ENCODE measurements around the gene COX14. TPM values are rescaled to one million over a fixed set of nuclear protein-coding genes. Genes with fewer than 3 reads are reported as not detected.

Gene COX14
- total RNA-seq, 1 donor from 2014 or later, result 41.5 TPM

- H3K4me1 Mint-ChIP-seq (ENCODE audit: unreplicated experiment), result peaks cover 25% of the 10 kb centered on the region
- peak overlapping the region; percentile 5 for H3K27ac Mint-ChIP-seq (ENCODE audit: unreplicated experiment)
- peak; percentile 84 for TF ChIP-seq CTCF (IDR thresholded peaks at IDR 0.05)
- H3K9me3 Mint-ChIP-seq (ENCODE audit: unreplicated experiment), result no peaks in the 10 kb centered on the region
- DNase-seq (ENCODE audit: extremely low spot score, unreplicated experiment), result no peak
- no peaks in the 10 kb centered on the region for H3K27me3 Mint-ChIP-seq (ENCODE audit: unreplicated experiment)
- H3K4me3 Mint-ChIP-seq (ENCODE audit: unreplicated experiment), result no peak overlapping the region
- H3K36me3 Mint-ChIP-seq (ENCODE audit: unreplicated experiment), result peaks cover 31% of the 10 kb centered on the region
Measured at GRCh38 chr12:50088577-50089335, 23.3 kb upstream of the COX14 start.

GRCh38 chr12:50089730-50090129 lies 22.3 kb upstream of the COX14 start:
- no peak for TF ChIP-seq CTCF (IDR thresholded peaks at IDR 0.05)
- H3K27ac Mint-ChIP-seq (ENCODE audit: unreplicated experiment), result no peak overlapping the region

GRCh38 chr12:50090391-50090790 lies 21.6 kb upstream of the COX14 start:
- H3K27me3 Mint-ChIP-seq (ENCODE audit: unreplicated experiment), result no peaks in the 10 kb centered on the region
- peaks cover 21% of the 10 kb centered on the region for H3K4me1 Mint-ChIP-seq (ENCODE audit: unreplicated experiment)
- no peak for DNase-seq (ENCODE audit: extremely low spot score, unreplicated experiment)
- no peak overlapping the region for H3K4me3 Mint-ChIP-seq (ENCODE audit: unreplicated experiment)
- no peak for TF ChIP-seq CTCF (IDR thresholded peaks at IDR 0.05)
- H3K9me3 Mint-ChIP-seq (ENCODE audit: unreplicated experiment), result no peaks in the 10 kb centered on the region
- H3K36me3 Mint-ChIP-seq (ENCODE audit: unreplicated experiment), result peaks cover 42% of the 10 kb centered on the region
- H3K27ac Mint-ChIP-seq (ENCODE audit: unreplicated experiment), result no peak overlapping the region

More at GRCh38 chr12:50089730-50090129, 22.3 kb upstream of the COX14 start:
- H3K4me3 Mint-ChIP-seq (ENCODE audit: unreplicated experiment), result no peak overlapping the region
- peaks cover 37% of the 10 kb centered on the region for H3K36me3 Mint-ChIP-seq (ENCODE audit: unreplicated experiment)
- DNase-seq (ENCODE audit: extremely low spot score, unreplicated experiment), result no peak
- no peaks in the 10 kb centered on the region for H3K27me3 Mint-ChIP-seq (ENCODE audit: unreplicated experiment)
- H3K9me3 Mint-ChIP-seq (ENCODE audit: unreplicated experiment), result no peaks in the 10 kb centered on the region
- peaks cover 23% of the 10 kb centered on the region for H3K4me1 Mint-ChIP-seq (ENCODE audit: unreplicated experiment)

GRCh38 chr12:50097952-50098351 lies 14.1 kb upstream of the COX14 start:
- TF ChIP-seq CTCF (IDR thresholded peaks at IDR 0.05), result no peak
- no peak for DNase-seq (ENCODE audit: extremely low spot score, unreplicated experiment)
- no peak overlapping the region for H3K4me3 Mint-ChIP-seq (ENCODE audit: unreplicated experiment)
- peaks cover 55% of the 10 kb centered on the region for H3K36me3 Mint-ChIP-seq (ENCODE audit: unreplicated experiment)
- H3K27me3 Mint-ChIP-seq (ENCODE audit: unreplicated experiment), result no peaks in the 10 kb centered on the region
- H3K9me3 Mint-ChIP-seq (ENCODE audit: unreplicated experiment), result no peaks in the 10 kb centered on the region
- H3K4me1 Mint-ChIP-seq (ENCODE audit: unreplicated experiment), result peaks cover 13% of the 10 kb centered on the region
- peak overlapping the region; percentile 27 for H3K27ac Mint-ChIP-seq (ENCODE audit: unreplicated experiment)

GRCh38 chr12:50099302-50100008 lies 12.6 kb upstream of the COX14 start:
- no peak overlapping the region for H3K4me3 Mint-ChIP-seq (ENCODE audit: unreplicated experiment)
- H3K36me3 Mint-ChIP-seq (ENCODE audit: unreplicated experiment), result peaks cover 48% of the 10 kb centered on the region
- H3K9me3 Mint-ChIP-seq (ENCODE audit: unreplicated experiment), result no peaks in the 10 kb centered on the region
- H3K4me1 Mint-ChIP-seq (ENCODE audit: unreplicated experiment), result peaks cover 13% of the 10 kb centered on the region
- no peak for DNase-seq (ENCODE audit: extremely low spot score, unreplicated experiment)
- TF ChIP-seq CTCF (IDR thresholded peaks at IDR 0.05), result no peak
- no peaks in the 10 kb centered on the region for H3K27me3 Mint-ChIP-seq (ENCODE audit: unreplicated experiment)
- H3K27ac Mint-ChIP-seq (ENCODE audit: unreplicated experiment), result peak overlapping the region; percentile 63

All from osteocyte (in vitro differentiated cells).